IMR-90 (cell line): ENCODE results near the gene IRAK3. TPM values are rescaled to one million over a fixed set of nuclear protein-coding genes. Genes with fewer than 3 reads are reported as not detected.
A peak's percentile ranks its signal among the peaks of the same experiment; 100 is the strongest.

Source experiments
- ATAC-seq: fragments of 200-7000 bp; cut with Tn5 transposase; 2 replicates; pipeline ENCODE4 v1.9.1; 2020; ENCODE audit warnings: low read depth, mild to moderate bottlenecking, moderate library complexity
- BruUV-seq: library from RNA; stranded (reverse); fragments of 400-500 nt; replicated peaks from 2 replicates; lab custom pipeline; 2021; lab: Mats Ljungman, UMichigan
- CTCF ChIA-PET: fragments of 300-600 bp; formaldehyde crosslinking; extraction: SDS; loops from one replicate; lab custom pipeline; 2021; ENCODE audit warnings: antibody characterized with exemption; lab: Yijun Ruan, JAX
- POLR2A ChIA-PET: fragments of 300-600 bp; sonication (Branson Sonifier 250); formaldehyde crosslinking; loops from one replicate; lab custom pipeline; 2022; ENCODE audit warnings: antibody characterized with exemption; ENCODE audit not compliant: unreplicated experiment; lab: Charles Lee
- DNase-seq: peaks from one replicate; pipeline ENCODE4 v3.0.0; 2013
- H2AFZ ChIP-seq: replicated peaks from 2 replicates; pipeline ENCODE3; 2013; ENCODE audit warnings: low read length, mild to moderate bottlenecking; ENCODE audit not compliant: poor library complexity
- H2AK5ac ChIP-seq: 2 replicates; pipeline ENCODE4 v1.6.1; 2013; ENCODE audit warnings: low read depth, low read length, inconsistent platforms
- H2AK9ac ChIP-seq: replicated peaks from 2 replicates; pipeline ENCODE3; 2013; ENCODE audit warnings: mild to moderate bottlenecking, low read depth, low read length, moderate library complexity; ENCODE audit not compliant: poor library complexity
- H2BK120ac ChIP-seq: 2 replicates; pipeline ENCODE4 v1.6.1; 2013; ENCODE audit warnings: low read depth, low read length, inconsistent platforms
- H2BK15ac ChIP-seq: 3 replicates; pipeline ENCODE4 v1.6.1; 2013; ENCODE audit warnings: low read depth, low read length, inconsistent platforms
- H2BK20ac ChIP-seq: 2 replicates; pipeline ENCODE4 v1.6.1; 2013; ENCODE audit warnings: low read depth, mild to moderate bottlenecking, inconsistent platforms, low read length, moderate library complexity
- H2BK5ac ChIP-seq: 2 replicates; pipeline ENCODE4 v1.6.1; 2013; ENCODE audit warnings: mild to moderate bottlenecking, low read depth, low read length, inconsistent platforms; ENCODE audit not compliant: poor library complexity, severe bottlenecking
- H3K14ac ChIP-seq: replicated peaks from 2 replicates; pipeline ENCODE4 v1.6.1; 2013; ENCODE audit warnings: low read depth, low read length, inconsistent platforms
- H3K18ac ChIP-seq: 2 replicates; pipeline ENCODE4 v1.6.1; 2013; ENCODE audit warnings: low read depth, low read length, control low read depth
- H3K23ac ChIP-seq: 2 replicates; pipeline ENCODE4 v1.6.1; 2013; ENCODE audit warnings: low read depth, low read length, inconsistent platforms
- H3K27ac ChIP-seq: 2 replicates; pipeline ENCODE4 v1.5.1; 2013; ENCODE audit warnings: mild to moderate bottlenecking, control low read depth, low read length; ENCODE audit not compliant: insufficient read depth
- H3K27me3 ChIP-seq: 2 replicates; pipeline ENCODE4 v1.6.1; 2013; ENCODE audit warnings: low read length; ENCODE audit not compliant: control insufficient read depth, insufficient read depth
- H3K36me3 ChIP-seq: 2 replicates; pipeline ENCODE4 v1.6.1; 2013; ENCODE audit warnings: low read length, mixed read lengths; ENCODE audit not compliant: control insufficient read depth, insufficient read depth
- H3K4ac ChIP-seq: 2 replicates; pipeline ENCODE4 v1.6.1; 2013; ENCODE audit warnings: low read depth, low read length, inconsistent platforms
- H3K4me1 ChIP-seq: 2 replicates; pipeline ENCODE4 v1.6.1; 2013; ENCODE audit warnings: low read length, mixed read lengths; ENCODE audit not compliant: control insufficient read depth, insufficient read depth
- H3K4me2 ChIP-seq: 2 replicates; pipeline ENCODE4 v1.6.1; 2013; ENCODE audit warnings: low read depth, mild to moderate bottlenecking, control low read depth, low read length, moderate library complexity
- H3K4me3 ChIP-seq: 2 replicates; pipeline ENCODE4 v1.5.1; 2013; ENCODE audit warnings: low read depth, mild to moderate bottlenecking, control low read depth, low read length, moderate library complexity; ENCODE audit not compliant: insufficient read depth
- H3K56ac ChIP-seq: 2 replicates; pipeline ENCODE4 v1.6.1; 2013; ENCODE audit warnings: low read length, inconsistent platforms; ENCODE audit not compliant: insufficient read depth; ENCODE audit errors: extremely low read depth
- H3K79me1 ChIP-seq, 2 experiments: 2 replicates each; pipeline ENCODE4 v1.6.1; 2013; ENCODE audit warnings: low read length in 2 of 2, inconsistent platforms in 1 of 2, low read depth in 1 of 2
- H3K9ac ChIP-seq: 2 replicates; pipeline ENCODE4 v1.6.1; 2013; ENCODE audit warnings: low read depth, low read length, control low read depth
- H3K9me1 ChIP-seq: 2 replicates; pipeline ENCODE4 v1.6.1; 2013; ENCODE audit warnings: low read length, inconsistent platforms; ENCODE audit not compliant: insufficient read depth
- H3K9me3 ChIP-seq: 2 replicates; pipeline ENCODE4 v1.6.1; 2013; ENCODE audit warnings: low read length; ENCODE audit not compliant: control insufficient read depth, insufficient read depth
- H4K20me1 ChIP-seq: 2 replicates; pipeline ENCODE4 v1.6.1; 2013; ENCODE audit warnings: low read length, inconsistent platforms; ENCODE audit not compliant: insufficient read depth
- H4K5ac ChIP-seq: 2 replicates; pipeline ENCODE4 v1.6.1; 2013; ENCODE audit warnings: mild to moderate bottlenecking, low read depth, low read length, control low read depth
- H4K8ac ChIP-seq, 2 experiments: 2 replicates each; pipeline ENCODE4 v1.6.1; 2013; ENCODE audit warnings: low read depth in 2 of 2, low read length in 2 of 2, control low read depth in 1 of 2, inconsistent platforms in 1 of 2
- H4K91ac ChIP-seq: 2 replicates; pipeline ENCODE4 v1.6.1; 2013; ENCODE audit warnings: low read depth, low read length, inconsistent platforms; ENCODE audit not compliant: insufficient read depth
- BHLHE40 ChIP-seq: fragments of 150-350 bp; IDR thresholded peaks from 2 replicates; pipeline ENCODE4 v1.6.1; 2016; ENCODE audit warnings: mild to moderate bottlenecking, low read depth, low read length
- CEBPB ChIP-seq: IDR thresholded peaks from 2 replicates; pipeline ENCODE4 v1.6.1; 2012; ENCODE audit warnings: low read depth, low read length, improper control_type of control experiment
- CTCF ChIP-seq: conservative IDR thresholded peaks from 2 replicates; pipeline ENCODE4 v1.5.1; 2012; ENCODE audit warnings: mild to moderate bottlenecking, low read depth, low read length, improper control_type of control experiment
- ELK1 ChIP-seq: fragments of 150-350 bp; IDR thresholded peaks from 2 replicates; pipeline ENCODE4 v1.6.1; 2016; ENCODE audit warnings: low read depth, mild to moderate bottlenecking, low read length, moderate library complexity, borderline replicate concordance
- MAZ ChIP-seq: IDR thresholded peaks from 2 replicates; pipeline ENCODE4 v1.6.1; 2012; ENCODE audit warnings: low read depth, mild to moderate bottlenecking, low read length, improper control_type of control experiment, moderate library complexity, borderline replicate concordance
- MXI1 ChIP-seq: IDR thresholded peaks from 2 replicates; pipeline ENCODE4 v1.6.1; 2012; ENCODE audit warnings: low read depth, mild to moderate bottlenecking, low read length, moderate library complexity, borderline replicate concordance
- NFE2L2 ChIP-seq: fragments of 150-350 bp; IDR thresholded peaks from 2 replicates; pipeline ENCODE4 v1.6.1; 2016; ENCODE audit warnings: low read depth, mild to moderate bottlenecking, low read length
- POLR2A ChIP-seq: IDR thresholded peaks from 2 replicates; pipeline ENCODE4 v1.6.1; 2012; ENCODE audit warnings: mild to moderate bottlenecking, low read depth, low read length
- RCOR1 ChIP-seq: IDR thresholded peaks from 2 replicates; pipeline ENCODE4 v1.6.1; 2012; ENCODE audit warnings: mild to moderate bottlenecking, low read length, improper control_type of control experiment; ENCODE audit not compliant: insufficient replicate concordance
- SMC3 ChIP-seq: fragments of 150-350 bp; IDR thresholded peaks from 2 replicates; pipeline ENCODE4 v1.6.1; 2016; ENCODE audit warnings: low read depth, mild to moderate bottlenecking, antibody characterized with exemption, low read length, moderate library complexity
- USF2 ChIP-seq: fragments of 150-350 bp; IDR thresholded peaks from 2 replicates; pipeline ENCODE4 v1.6.1; 2017; ENCODE audit warnings: mild to moderate bottlenecking, antibody characterized with exemption, low read length, low read depth
- dilution Hi-C: fragments of 300-500 bp; cut with HindIII; formaldehyde crosslinking; loops from one replicate; pipeline ENCODE4 v1.14.3; 2018; ENCODE audit warnings: low sequenced_read_pairs; ENCODE audit not compliant: unreplicated experiment
- in situ Hi-C: fragments of 300-500 bp; cut with MboI; formaldehyde crosslinking; loops from 3 replicates; pipeline ENCODE4 v1.14.3; 2019; ENCODE audit warnings: low sequenced_read_pairs, inconsistent platforms, mixed read lengths
- intact Hi-C: fragments of 100-400 bp; cut with micrococcal nuclease; formaldehyde crosslinking; loops from 2 replicates; pipeline ENCODE4 v1.10.0; 2022
- polyA plus RNA-seq, 3 experiments: library from polyadenylated mRNA; depleted of rRNA; stranded (reverse); fragments of >200 nt; gene quantifications; 2 replicates each; pipeline ENCODE4 v1.2.3, GENCODE V29; 2012; ENCODE audit warnings: low replicate concordance in 1 of 3
- total RNA-seq: library from RNA; depleted of rRNA; stranded (reverse); fragments of >200 nt; gene quantifications from 2 replicates; pipeline ENCODE4 v1.2.3, GENCODE V29; 2012

IRAK3 gene
- total and polyA plus RNA-seq, 2 of the 4 experiments (the other 2 are of a cell fraction): 0.53 to 0.72 TPM

GRCh38 chr12:66154776-66155175, 34.2 kb upstream of the IRAK3 start:
- H2AK9ac ChIP-seq: no peak overlapping the region
- H3K4me3 ChIP-seq: no peak overlapping the region
- H3K36me3 ChIP-seq: peaks cover 8% of the 10 kb centered on the region
- no peak for TF ChIP-seq SMC3
- no peak for TF ChIP-seq BHLHE40
- no peak for TF ChIP-seq USF2
- no peak for TF ChIP-seq MAZ
- no peak for TF ChIP-seq CTCF
- TF ChIP-seq POLR2A: no peak
- TF ChIP-seq RCOR1: no peak
- TF ChIP-seq CEBPB: no peak
- no peak for TF ChIP-seq ELK1
- TF ChIP-seq MXI1: no peak
- TF ChIP-seq NFE2L2: no peak
- in situ Hi-C loops (loop anchor here (25.0 kb wide), 1 partner anchor 258 kb away; no protein-coding TSS in a partner anchor), dilution Hi-C loops (no loop called here), intact Hi-C loops (loop anchor here (10.0 kb wide), 1 partner anchor 1930 kb away; the partner anchor contains the start of gene KICS2)
- H4K91ac ChIP-seq: no peak overlapping the region
- no peak overlapping the region for H2BK120ac ChIP-seq
- no peaks in the 10 kb centered on the region for H3K4me1 ChIP-seq
- no peak overlapping the region for H3K14ac ChIP-seq
- H2AK5ac ChIP-seq: no peak overlapping the region
- H3K79me1 ChIP-seq: peaks cover 25 to 39% of the 10 kb centered on the region in 2 experiments
- H3K23ac ChIP-seq: no peak overlapping the region
- DNase-seq (peak; percentile 61), ATAC-seq (peak; percentile 68)
- no peaks in the 10 kb centered on the region for H3K27me3 ChIP-seq
- no peaks in the 10 kb centered on the region for H3K9me3 ChIP-seq
- no peak overlapping the region for H2AFZ ChIP-seq
- H3K56ac ChIP-seq: no peak overlapping the region
- no peaks in the 10 kb centered on the region; the same call in 1 of the 2 replicates for H4K20me1 ChIP-seq
- no TSS peak for BruUV-seq
- H3K9ac ChIP-seq: no peak overlapping the region
- no peak overlapping the region for H4K8ac ChIP-seq
- no peak overlapping the region for H4K5ac ChIP-seq
- H3K4ac ChIP-seq: no peak overlapping the region
- ChIA-PET CTCF (no interaction called here), POLR2A (no interaction called here)
- no peak overlapping the region for H3K27ac ChIP-seq
- 0 out of 2 replicates have a peak, but pooled peaks cover 3% of the 10 kb centered on the region for H3K9me1 ChIP-seq
- H2BK20ac ChIP-seq: no peak overlapping the region
- no peak overlapping the region for H2BK15ac ChIP-seq
- H3K4me2 ChIP-seq: no peak overlapping the region
- no peak overlapping the region for H3K18ac ChIP-seq
- H2BK5ac ChIP-seq: no peak overlapping the region
